Parathyroid adenoma (tissue), 2 donors: ENCODE data around the gene TEDC2.

Experiments used
- H2AFZ ChIP-seq: fragments of 300-600 bp; sonication (generic); one replicate; pipeline ENCODE4 v1.7.0; 2017; ENCODE audit warnings: antibody characterized with exemption, mild to moderate bottlenecking
- H3K27ac ChIP-seq: fragments of 300-600 bp; sonication (generic); one replicate; pipeline ENCODE4 v1.7.0; 2017
- H3K27me3 ChIP-seq: fragments of 300-600 bp; sonication (generic); one replicate; pipeline ENCODE4 v1.7.0; 2017; ENCODE audit warnings: low read length; ENCODE audit not compliant: control insufficient read depth, insufficient read depth
- H3K36me3 ChIP-seq: fragments of 300-600 bp; sonication (generic); one replicate; pipeline ENCODE4 v1.7.0; 2017; ENCODE audit warnings: low read length; ENCODE audit not compliant: control insufficient read depth, insufficient read depth
- H3K4me1 ChIP-seq: fragments of 300-600 bp; sonication (generic); one replicate; pipeline ENCODE4 v1.7.0; 2017; ENCODE audit warnings: control low read depth
- H3K4me2 ChIP-seq: fragments of 300-600 bp; sonication (generic); one replicate; pipeline ENCODE4 v1.7.0; 2017; ENCODE audit warnings: low read length
- H3K4me3 ChIP-seq: fragments of 300-600 bp; sonication (generic); one replicate; pipeline ENCODE4 v1.7.0; 2017; ENCODE audit warnings: low read depth, low read length
- H3K79me2 ChIP-seq: fragments of 300-600 bp; sonication (generic); one replicate; pipeline ENCODE4 v1.7.0; 2017; ENCODE audit warnings: control low read depth
- H3K9ac ChIP-seq: fragments of 300-600 bp; sonication (generic); one replicate; pipeline ENCODE4 v1.7.0; 2017; ENCODE audit warnings: mild to moderate bottlenecking
- H3K9me3 ChIP-seq: fragments of 300-600 bp; sonication (generic); one replicate; pipeline ENCODE4 v1.7.0; 2017; ENCODE audit warnings: low read length; ENCODE audit not compliant: control insufficient read depth
- CTCF ChIP-seq: fragments of 300-600 bp; sonication (generic); IDR thresholded peaks from one replicate; pipeline ENCODE4 v1.7.0; 2017; ENCODE audit warnings: antibody characterized with exemption, mild to moderate bottlenecking
- donor health status: primary hyperparathyroidism.

TEDC2 gene

GRCh38 chr16:2507665-2508064 is 47.8 kb downstream of the TEDC2 start:
- Histone ChIP-seq H3K27me3 (no peaks in the 10 kb centered on the region), H3K9ac (no peak overlapping the region), H3K4me2 (no peak overlapping the region), H3K4me3 (no peak overlapping the region), H3K4me1 (peaks cover 12% of the 10 kb centered on the region), H3K79me2 (no peaks in the 10 kb centered on the region), H2AFZ (no peak overlapping the region), H3K36me3 (no peaks in the 10 kb centered on the region), H3K27ac (no peak overlapping the region), H3K9me3 (no peaks in the 10 kb centered on the region)
- TF ChIP-seq CTCF: no peak

GRCh38 chr16:2508722-2509400 is 49.0 kb downstream of the TEDC2 start:
- no peak overlapping the region for H2AFZ ChIP-seq
- peaks cover 18% of the 10 kb centered on the region for H3K4me1 ChIP-seq
- no peak for TF ChIP-seq CTCF
- H3K36me3 ChIP-seq: no peaks in the 10 kb centered on the region
- H3K9ac ChIP-seq: no peak overlapping the region
- no peaks in the 10 kb centered on the region for H3K79me2 ChIP-seq
- H3K9me3 ChIP-seq: no peaks in the 10 kb centered on the region
- H3K27ac ChIP-seq: no peak overlapping the region
- H3K4me2 ChIP-seq: no peak overlapping the region
- H3K4me3 ChIP-seq: no peak overlapping the region
- no peaks in the 10 kb centered on the region for H3K27me3 ChIP-seq

GRCh38 chr16:2511128-2511800 is 51.4 kb downstream of the TEDC2 start:
- Histone ChIP-seq H3K4me2 (no peak overlapping the region), H3K36me3 (no peaks in the 10 kb centered on the region), H3K9me3 (no peaks in the 10 kb centered on the region), H3K79me2 (peaks cover 21% of the 10 kb centered on the region), H2AFZ (no peak overlapping the region), H3K4me3 (no peak overlapping the region), H3K27me3 (no peaks in the 10 kb centered on the region), H3K27ac (peak overlapping the region; percentile 99), H3K4me1 (peaks cover 29% of the 10 kb centered on the region), H3K9ac (no peak overlapping the region)
- no peak for TF ChIP-seq CTCF

GRCh38 chr16:2511996-2512734 is 52.3 kb downstream of the TEDC2 start:
- H3K36me3 ChIP-seq: no peaks in the 10 kb centered on the region
- no peaks in the 10 kb centered on the region for H3K9me3 ChIP-seq
- H3K27ac ChIP-seq: peak overlapping the region; percentile 99
- TF ChIP-seq CTCF: no peak
- H3K4me3 ChIP-seq: peak overlapping the region; percentile 72
- peak overlapping the region; percentile 92 for H2AFZ ChIP-seq
- peak overlapping the region; percentile 98 for H3K4me2 ChIP-seq
- peaks cover 38% of the 10 kb centered on the region for H3K4me1 ChIP-seq
- H3K27me3 ChIP-seq: no peaks in the 10 kb centered on the region
- peaks cover 30% of the 10 kb centered on the region for H3K79me2 ChIP-seq
- no peak overlapping the region for H3K9ac ChIP-seq
